ENCODE measurements around the gene GALT. TPM values are rescaled to one million over a fixed set of nuclear protein-coding genes. Genes with fewer than 3 reads are reported as not detected.

Gene GALT
- total RNA-seq, 1 donor from 2014 or later: 11.3 TPM

DNA sequence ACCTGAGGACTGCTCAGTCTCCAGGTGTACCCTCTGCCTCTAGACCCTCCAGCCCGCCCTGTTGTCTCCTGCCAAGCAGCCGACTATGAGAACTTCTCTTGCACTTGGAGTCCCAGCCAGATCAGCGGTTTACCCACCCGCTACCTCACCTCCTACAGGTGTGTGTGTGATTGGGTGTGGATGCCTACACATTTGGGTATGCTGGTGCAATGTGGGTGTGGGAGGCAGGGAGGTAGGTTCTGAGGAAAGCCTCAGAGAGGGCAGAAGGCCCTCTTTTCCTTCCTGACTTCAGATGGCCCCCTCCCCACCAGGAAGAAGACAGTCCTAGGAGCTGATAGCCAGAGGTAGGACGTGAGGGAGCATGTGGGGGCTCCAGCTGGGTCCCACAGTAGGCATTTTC lies 10.5 kb downstream of the GALT start:
- Histone ChIP-seq H3K36me3 (ENCODE audit: control insufficient read depth, insufficient read depth, low read length) (no peaks in the 10 kb centered on the region), H3K27me3 (ENCODE audit: control insufficient read depth, insufficient read depth, low read length) (no peaks in the 10 kb centered on the region), H3K4me3 (ENCODE audit: low read depth, low read length) (no peak overlapping the region)
- TF ChIP-seq, protein P1, sequence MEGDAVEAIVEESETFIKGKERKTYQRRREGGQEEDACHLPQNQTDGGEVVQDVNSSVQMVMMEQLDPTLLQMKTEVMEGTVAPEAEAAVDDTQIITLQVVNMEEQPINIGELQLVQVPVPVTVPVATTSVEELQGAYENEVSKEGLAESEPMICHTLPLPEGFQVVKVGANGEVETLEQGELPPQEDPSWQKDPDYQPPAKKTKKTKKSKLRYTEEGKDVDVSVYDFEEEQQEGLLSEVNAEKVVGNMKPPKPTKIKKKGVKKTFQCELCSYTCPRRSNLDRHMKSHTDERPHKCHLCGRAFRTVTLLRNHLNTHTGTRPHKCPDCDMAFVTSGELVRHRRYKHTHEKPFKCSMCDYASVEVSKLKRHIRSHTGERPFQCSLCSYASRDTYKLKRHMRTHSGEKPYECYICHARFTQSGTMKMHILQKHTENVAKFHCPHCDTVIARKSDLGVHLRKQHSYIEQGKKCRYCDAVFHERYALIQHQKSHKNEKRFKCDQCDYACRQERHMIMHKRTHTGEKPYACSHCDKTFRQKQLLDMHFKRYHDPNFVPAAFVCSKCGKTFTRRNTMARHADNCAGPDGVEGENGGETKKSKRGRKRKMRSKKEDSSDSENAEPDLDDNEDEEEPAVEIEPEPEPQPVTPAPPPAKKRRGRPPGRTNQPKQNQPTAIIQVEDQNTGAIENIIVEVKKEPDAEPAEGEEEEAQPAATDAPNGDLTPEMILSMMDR (IDR thresholded peaks at IDR 0.05; ENCODE audit: insufficient read depth, low read length, severe bottlenecking): no peak
- DNase-seq (ENCODE audit: low read depth) (no peak), FAIRE-seq (peak; percentile 52)

DNA sequence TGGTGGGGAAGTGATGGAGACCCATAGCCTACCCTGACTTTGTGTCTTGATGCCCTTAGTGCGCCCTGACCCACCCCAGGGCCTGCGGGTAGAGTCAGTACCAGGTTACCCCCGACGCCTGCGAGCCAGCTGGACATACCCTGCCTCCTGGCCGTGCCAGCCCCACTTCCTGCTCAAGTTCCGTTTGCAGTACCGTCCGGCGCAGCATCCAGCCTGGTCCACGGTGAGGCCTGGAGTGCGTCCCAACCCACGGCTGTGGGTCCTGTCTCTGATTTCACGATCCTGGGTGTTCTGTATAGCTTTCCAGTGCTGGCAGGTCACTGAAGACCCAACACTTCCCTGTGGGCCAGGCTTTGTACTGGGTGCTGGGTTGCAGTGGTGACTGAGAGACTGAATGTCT lies 12.0 kb downstream of the GALT start:
- Histone ChIP-seq H3K36me3 (ENCODE audit: control insufficient read depth, insufficient read depth, low read length) (no peaks in the 10 kb centered on the region), H3K27me3 (ENCODE audit: control insufficient read depth, insufficient read depth, low read length) (no peaks in the 10 kb centered on the region), H3K4me3 (ENCODE audit: low read depth, low read length) (no peak overlapping the region)
- DNase-seq (ENCODE audit: low read depth) (no peak), FAIRE-seq (no peak)
- TF ChIP-seq, protein P1 (IDR thresholded peaks at IDR 0.05; ENCODE audit: insufficient read depth, low read length, severe bottlenecking): no peak

DNA sequence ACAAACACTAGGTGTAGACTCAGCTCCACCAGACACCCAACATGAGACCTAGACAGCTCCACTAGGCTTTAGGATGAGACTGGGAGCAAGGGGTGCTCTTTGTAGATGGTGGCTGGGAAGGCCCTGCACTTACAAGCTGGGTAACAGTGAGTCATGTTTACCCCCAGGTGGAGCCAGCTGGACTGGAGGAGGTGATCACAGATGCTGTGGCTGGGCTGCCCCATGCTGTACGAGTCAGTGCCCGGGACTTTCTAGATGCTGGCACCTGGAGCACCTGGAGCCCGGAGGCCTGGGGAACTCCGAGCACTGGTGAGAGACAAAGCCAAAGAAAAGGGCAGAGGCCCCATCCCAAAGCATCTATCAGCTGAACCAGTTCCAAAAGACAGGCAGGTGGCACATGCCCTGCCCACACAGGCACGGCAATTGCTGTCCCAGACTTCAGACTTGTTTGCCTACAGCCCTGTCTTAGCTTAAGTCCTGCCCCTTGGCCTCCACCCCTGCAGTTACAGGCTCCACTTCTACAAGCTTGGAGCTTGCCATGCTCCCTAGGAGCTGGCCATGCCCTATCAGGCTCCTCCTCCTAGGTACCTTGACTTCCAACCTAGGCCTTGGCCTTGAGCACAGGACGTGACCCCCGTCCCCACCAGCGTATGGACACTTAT lies 13.2 kb downstream of the GALT start:
- TF ChIP-seq, protein P1 (IDR thresholded peaks at IDR 0.05; ENCODE audit: insufficient read depth, low read length, severe bottlenecking): no peak
- H3K36me3 ChIP-seq (ENCODE audit: control insufficient read depth, insufficient read depth, low read length): no peaks in the 10 kb centered on the region
- no peaks in the 10 kb centered on the region for H3K27me3 ChIP-seq (ENCODE audit: control insufficient read depth, insufficient read depth, low read length)
- DNase-seq (ENCODE audit: low read depth) (peak; percentile 78), FAIRE-seq (no peak)
- no peak overlapping the region for H3K4me3 ChIP-seq (ENCODE audit: low read depth, low read length)

DNA sequence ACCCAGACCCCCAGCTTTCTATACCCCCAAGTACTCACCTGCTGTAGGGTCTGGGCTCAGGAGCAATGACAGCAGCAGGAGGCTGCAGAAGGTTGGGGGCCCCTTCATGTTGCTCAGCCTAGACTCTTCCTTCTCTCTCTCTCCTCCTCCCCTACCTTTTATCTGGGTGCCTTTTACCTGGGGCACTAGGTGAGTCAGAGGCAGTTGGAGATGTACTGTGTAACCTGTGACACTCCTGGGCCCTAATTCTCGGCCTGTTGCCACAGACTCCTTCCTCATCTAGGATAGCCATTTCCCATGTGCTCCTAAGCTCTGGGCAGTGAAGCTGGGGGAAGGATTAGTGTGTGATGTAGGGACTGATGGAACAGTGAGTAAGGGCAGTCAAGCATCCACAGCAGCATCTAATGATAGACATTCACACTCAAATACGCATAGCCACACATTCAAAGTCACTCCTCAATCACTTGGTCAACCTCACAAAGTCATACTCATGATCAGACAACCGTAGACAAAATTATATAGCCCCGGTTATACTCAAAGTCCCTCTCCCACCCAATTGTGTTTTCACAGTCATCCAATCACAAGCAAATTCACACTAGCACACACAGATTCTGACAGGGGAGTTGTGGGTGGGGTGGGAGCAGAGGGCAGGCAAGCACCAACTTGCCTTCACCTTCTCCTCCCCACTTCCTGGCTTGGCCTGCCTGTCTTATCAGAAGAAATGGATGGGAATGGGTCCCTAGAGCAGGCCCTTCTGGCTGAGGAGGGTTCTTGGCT lies 16.2 kb downstream of the GALT start, which contains the start of gene CCL27:
Gene CCL27, minus strand, starts transcription at position 132 of the 777 bp plus-strand sequence. Its CDS starts 24 bp downstream, at position 108.
- no peak for FAIRE-seq
- no peaks in the 10 kb centered on the region for H3K36me3 ChIP-seq (ENCODE audit: control insufficient read depth, insufficient read depth, low read length)

DNA sequence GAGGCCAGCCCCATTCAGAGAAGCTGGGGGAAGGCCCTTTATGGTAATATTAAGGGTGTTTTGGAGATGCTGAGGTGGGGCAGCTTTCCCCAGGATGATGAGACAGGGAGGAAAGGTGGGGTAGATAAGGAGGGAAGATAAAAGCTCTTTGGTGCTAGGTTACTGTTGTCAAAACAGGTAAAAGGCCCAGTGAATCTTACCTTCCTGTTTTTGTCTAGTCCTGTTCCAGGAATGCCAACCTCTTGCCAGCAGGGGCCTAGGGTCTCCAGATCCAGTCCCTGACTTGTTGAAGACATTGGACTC lies 16.8 kb downstream of the GALT start:
- TF ChIP-seq, protein P1 (IDR thresholded peaks at IDR 0.05; ENCODE audit: insufficient read depth, low read length, severe bottlenecking): no peak
- H3K36me3 ChIP-seq (ENCODE audit: control insufficient read depth, insufficient read depth, low read length): no peaks in the 10 kb centered on the region
- H3K4me3 ChIP-seq (ENCODE audit: low read depth, low read length): no peak overlapping the region
- no peaks in the 10 kb centered on the region for H3K27me3 ChIP-seq (ENCODE audit: control insufficient read depth, insufficient read depth, low read length)
- no peak for FAIRE-seq
- no peak for DNase-seq (ENCODE audit: low read depth)

More for the DNA sequence above, 16.2 kb downstream of the GALT start, which contains the start of gene CCL27:
- Histone ChIP-seq H3K27me3 (ENCODE audit: control insufficient read depth, insufficient read depth, low read length) (no peaks in the 10 kb centered on the region), H3K4me3 (ENCODE audit: low read depth, low read length) (no peak within 1 kb of the TSS)
- peak; percentile 80 for DNase-seq (ENCODE audit: low read depth)
- TF ChIP-seq, protein P1 (IDR thresholded peaks at IDR 0.05; ENCODE audit: insufficient read depth, low read length, severe bottlenecking): no peak
